GM21619 (cell line): ENCODE results near the gene MAP3K2.
"Not testable (repeated sequence)": the region's sequence is repeated elsewhere in the genome, so short reads cannot be mapped to it uniquely, and the experiment has no call there.

Source experiments
- ATAC-seq: cut with Tn5 transposase; IDR thresholded peaks from one replicate; pipeline ENCODE4 v1.9.1; 2021; ENCODE audit not compliant: unreplicated experiment

The MAP3K2 gene

DNA sequence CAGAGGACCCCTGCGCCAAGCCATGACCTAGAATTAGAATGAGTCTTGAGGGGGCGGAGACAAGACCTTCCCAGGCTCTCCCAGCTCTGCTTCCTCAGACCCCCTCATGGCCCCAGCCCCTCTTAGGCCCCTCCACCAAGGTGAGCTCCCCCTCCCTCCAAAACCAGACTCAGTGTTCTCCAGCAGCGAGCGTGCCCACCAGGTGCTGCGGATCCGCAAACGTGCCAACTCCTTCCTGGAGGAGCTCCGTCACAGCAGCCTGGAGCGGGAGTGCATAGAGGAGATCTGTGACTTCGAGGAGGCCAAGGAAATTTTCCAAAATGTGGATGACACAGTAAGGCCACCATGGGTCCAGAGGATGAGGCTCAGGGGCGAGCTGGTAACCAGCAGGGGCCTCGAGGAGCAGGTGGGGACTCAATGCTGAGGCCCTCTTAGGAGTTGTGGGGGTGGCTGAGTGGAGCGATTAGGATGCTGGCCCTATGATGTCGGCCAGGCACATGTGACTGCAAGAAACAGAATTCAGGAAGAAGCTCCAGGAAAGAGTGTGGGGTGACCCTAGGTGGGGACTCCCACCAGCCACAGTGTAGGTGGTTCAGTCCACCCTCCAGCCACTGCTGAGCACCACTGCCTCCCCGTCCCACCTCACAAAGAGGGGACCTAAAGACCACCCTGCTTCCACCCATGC lies 33.5 kb upstream of the MAP3K2 start:
- no peak for ATAC-seq

- no peak for ATAC-seq
Measured at GRCh38 chr2:127420039-127420864, 32.5 kb upstream of the MAP3K2 start.

DNA sequence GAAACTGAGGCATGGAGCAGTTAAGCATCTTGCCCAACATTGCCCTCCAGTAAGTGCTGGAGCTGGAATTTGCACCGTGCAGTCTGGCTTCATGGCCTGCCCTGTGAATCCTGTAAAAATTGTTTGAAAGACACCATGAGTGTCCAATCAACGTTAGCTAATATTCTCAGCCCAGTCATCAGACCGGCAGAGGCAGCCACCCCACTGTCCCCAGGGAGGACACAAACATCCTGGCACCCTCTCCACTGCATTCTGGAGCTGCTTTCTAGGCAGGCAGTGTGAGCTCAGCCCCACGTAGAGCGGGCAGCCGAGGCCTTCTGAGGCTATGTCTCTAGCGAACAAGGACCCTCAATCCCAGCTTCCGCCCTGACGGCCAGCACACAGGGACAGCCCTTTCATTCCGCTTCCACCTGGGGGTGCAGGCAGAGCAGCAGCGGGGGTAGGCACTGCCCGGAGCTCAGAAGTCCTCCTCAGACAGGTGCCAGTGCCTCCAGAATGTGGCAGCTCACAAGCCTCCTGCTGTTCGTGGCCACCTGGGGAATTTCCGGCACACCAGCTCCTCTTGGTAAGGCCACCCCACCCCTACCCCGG lies 31.8 kb upstream of the MAP3K2 start:
- no peak for ATAC-seq

GRCh38 chr2:127419112-127419430 lies 31.3 kb upstream of the MAP3K2 start:
- ATAC-seq = no peak

- no peak for ATAC-seq
Measured at GRCh38 chr2:127418300-127419111, 30.7 kb upstream of the MAP3K2 start, which contains the start of gene PROC. Gene PROC, plus strand, starts transcription at chr2:127418427. Its CDS starts 1,516 bp downstream, at chr2:127419943.

DNA sequence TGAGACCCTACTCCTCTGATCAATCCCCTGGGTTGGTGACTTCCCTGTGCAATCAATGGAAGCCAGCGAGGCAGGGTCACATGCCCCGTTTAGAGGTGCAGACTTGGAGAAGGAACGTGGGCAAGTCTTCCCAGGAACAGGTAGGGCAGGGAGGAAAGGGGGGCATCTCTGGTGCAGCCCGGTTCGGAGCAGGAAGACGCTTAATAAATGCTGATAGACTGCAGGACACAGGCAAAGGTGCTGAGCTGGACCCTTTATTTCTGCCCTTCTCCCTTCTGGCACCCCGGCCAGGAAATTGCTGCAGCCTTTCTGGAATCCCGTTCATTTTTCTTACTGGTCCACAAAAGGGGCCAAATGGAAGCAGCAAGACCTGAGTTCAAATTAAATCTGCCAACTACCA lies 29.6 kb upstream of the MAP3K2 start:
- ATAC-seq = no peak

- ATAC-seq = no peak
Measured at GRCh38 chr2:127416506-127417001, 28.8 kb upstream of the MAP3K2 start.

GRCh38 chr2:127415593-127416505 lies 28.1 kb upstream of the MAP3K2 start:
- ATAC-seq = peak; percentile 79

GRCh38 chr2:127414638-127415592 lies 27.1 kb upstream of the MAP3K2 start:
- no peak for ATAC-seq

- no peak for ATAC-seq
Measured at GRCh38 chr2:127413782-127414637, 26.2 kb upstream of the MAP3K2 start.

GRCh38 chr2:127413200-127413599 lies 25.4 kb upstream of the MAP3K2 start:
- ATAC-seq = no peak

DNA sequence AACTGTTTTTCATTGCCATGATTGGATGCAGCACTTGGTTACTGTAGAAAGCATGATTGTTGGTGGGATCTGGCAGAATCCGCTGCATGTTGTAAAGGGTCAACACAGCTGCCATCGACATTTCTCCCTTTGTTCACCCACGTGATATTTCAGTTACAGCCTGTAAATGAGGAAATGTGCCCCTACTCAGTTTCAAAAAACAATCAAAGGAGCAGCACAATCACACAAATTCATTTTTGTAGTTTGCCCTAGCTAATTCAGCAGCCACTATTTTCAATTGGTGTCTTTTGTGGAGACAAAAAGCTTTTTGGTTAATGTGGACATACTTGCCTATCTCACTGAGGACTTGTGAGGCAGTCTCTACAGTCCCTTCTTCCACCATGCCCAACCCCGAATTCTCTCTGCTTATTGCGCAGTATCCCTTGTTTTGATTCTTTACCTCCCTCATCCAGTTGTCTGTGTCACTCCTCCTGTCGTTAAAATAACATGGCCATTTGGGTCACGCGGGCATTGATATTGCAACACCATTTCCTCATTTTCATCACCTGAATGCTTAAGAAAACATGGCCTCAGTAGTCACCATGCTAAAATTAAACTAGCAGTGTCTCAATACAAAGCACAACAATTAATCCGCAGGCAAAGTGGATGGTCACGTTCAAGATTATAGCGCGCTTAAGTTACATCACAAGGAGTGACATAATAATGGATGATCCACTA lies 24.0 kb upstream of the MAP3K2 start:
- ATAC-seq = no peak

- peak; percentile 57 for ATAC-seq
Measured at GRCh38 chr2:127410871-127411652, 23.3 kb upstream of the MAP3K2 start.

- ATAC-seq = not testable (repeated sequence)
Measured at GRCh38 chr2:127409716-127410115, 21.9 kb upstream of the MAP3K2 start.

DNA sequence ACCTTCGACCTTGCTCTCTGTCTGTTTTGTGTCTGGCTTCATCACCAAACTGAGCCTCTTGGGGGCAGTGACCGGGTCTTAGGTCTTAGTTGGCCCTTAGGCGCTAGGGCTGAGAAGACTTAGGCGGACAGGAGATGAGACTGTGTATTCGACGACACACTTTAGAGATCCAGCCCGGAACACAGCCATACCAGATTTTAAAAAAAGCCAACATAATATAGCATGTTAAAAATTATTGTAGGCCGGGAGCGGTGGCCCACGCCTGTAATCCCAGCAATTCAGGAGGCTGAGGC lies 21.0 kb upstream of the MAP3K2 start:
- no peak for ATAC-seq

DNA sequence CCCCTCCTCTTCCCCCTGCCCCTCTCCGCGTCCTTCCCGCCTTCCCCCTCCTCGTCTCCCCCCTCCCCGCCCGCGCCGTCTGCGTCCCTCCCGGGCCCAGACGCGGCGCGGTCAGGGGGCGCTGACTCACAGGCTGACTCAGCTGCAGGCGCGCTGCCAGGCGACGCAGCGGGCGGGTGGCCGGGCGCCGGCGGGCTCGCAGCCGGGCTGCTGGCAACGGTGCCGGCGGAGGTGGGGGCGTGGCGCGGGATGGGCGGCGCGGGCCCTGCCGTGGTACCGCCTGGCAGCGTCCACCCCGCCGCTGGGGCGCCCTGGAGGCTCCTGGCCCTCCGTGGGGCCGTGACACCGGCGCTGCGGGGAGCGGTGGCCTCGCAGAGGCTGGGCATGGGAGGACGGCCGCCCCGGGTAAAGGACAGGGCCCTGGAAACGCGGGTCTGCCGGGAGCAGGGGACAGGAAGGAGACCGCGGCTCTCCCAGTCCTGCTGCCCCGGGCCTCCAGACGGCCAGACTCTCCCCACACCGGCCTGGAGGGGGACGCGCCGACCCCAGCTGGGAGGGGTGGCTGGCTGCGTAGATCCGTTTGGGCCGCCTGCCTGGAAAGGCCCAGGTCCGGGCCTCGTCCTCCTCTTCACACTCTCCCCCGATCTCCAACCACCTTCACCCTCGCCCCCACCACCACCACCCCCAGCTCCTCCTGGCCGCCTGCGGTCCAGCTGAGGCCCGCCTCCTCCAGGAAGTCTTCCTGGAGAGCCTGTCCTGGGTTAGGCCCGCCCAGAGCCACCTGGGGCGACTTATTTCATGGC lies 20.4 kb upstream of the MAP3K2 start:
- peak; percentile 65 for ATAC-seq
